DMS79 (cell line): Measurements from ENCODE around the gene C2orf76.

Experiments used
- DNase-seq: peaks from one replicate; lab custom pipeline; 2025; lab: John Stamatoyannopoulos, UW

The C2orf76 gene

GRCh38 chr2:119263656-119264055 lies 103.0 kb downstream of the C2orf76 start:
- no peak for DNase-seq

- DNase-seq, result no peak
These were observed 103.6 kb downstream of the C2orf76 start for GRCh38 chr2:119263025-119263424.

- DNase-seq, result no peak
These were observed 105.0 kb downstream of the C2orf76 start for GRCh38 chr2:119261493-119262225.

GRCh38 chr2:119260646-119261492 lies 105.8 kb downstream of the C2orf76 start:
- no peak for DNase-seq

GRCh38 chr2:119259296-119259860 lies 107.3 kb downstream of the C2orf76 start:
- DNase-seq, result no peak

- no peak for DNase-seq
These were observed 109.4 kb downstream of the C2orf76 start for GRCh38 chr2:119257198-119257597.

GRCh38 chr2:119256582-119256921 lies 110.1 kb downstream of the C2orf76 start:
- no peak for DNase-seq

- DNase-seq, result no peak
These were observed 110.7 kb downstream of the C2orf76 start for GRCh38 chr2:119255760-119256581.

- no peak for DNase-seq
These were observed 112.0 kb downstream of the C2orf76 start for GRCh38 chr2:119254601-119255080.

- no peak for DNase-seq
These were observed 112.7 kb downstream of the C2orf76 start for GRCh38 chr2:119253760-119254600.

GRCh38 chr2:119253114-119253702 lies 113.4 kb downstream of the C2orf76 start:
- no peak for DNase-seq
